NCI-H2227 (cell line): Measurements from ENCODE around the gene SLC18A2.

ENCODE experiments used
- DNase-seq: peaks from one replicate; lab custom pipeline; 2025; ENCODE audit not compliant: unreplicated experiment; lab: John Stamatoyannopoulos, UW

The SLC18A2 gene

DNA sequence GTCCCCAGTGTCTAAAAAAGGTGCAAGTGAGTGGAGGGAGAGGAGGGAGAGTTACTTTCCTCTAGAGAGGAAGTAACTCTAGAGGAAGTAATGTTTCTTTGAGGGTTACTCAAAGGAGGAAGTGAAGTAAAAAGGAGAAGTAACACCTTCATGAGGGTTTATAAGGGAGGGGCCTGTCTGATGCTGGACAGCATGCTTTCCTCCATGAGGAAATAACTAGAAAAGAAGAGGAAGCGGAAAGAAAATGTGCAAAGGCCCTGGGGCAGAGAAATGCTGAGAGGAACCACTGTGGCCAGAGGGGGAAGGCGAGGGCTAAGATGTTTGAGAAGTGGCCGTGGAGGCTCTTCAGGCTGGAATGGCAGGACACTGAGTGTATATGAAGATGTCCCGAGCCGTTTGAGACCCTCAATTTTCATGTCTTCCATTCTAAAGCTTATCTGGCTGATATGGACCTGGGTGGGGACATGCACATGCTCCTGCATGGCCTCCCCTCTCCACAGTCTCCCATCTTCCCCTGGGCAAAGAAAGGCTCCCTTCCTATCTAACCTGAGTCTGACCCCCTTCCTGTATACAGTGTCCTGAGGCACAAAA, 3.4 kb upstream of the SLC18A2 start:
- no peak for DNase-seq

DNA sequence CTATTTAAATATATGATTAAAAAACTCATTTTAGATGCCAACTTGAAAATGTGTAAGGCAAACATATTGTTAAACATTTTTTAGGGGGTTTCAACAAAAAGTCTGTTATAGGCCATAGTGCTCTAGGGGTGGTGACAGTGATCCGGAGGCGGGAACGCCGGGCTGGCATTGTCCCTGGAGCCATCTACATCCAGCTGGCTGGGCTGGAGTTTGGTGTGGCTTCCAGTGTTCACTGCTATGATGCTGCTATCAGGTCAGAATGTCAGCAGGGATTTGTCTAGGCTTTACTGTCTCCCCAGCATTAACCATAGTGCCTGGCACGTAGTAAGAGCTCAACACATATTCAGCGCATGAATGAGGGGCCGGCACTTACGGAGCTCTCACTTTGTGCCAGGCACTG, 1.9 kb upstream of the SLC18A2 start:
- no peak for DNase-seq

DNA sequence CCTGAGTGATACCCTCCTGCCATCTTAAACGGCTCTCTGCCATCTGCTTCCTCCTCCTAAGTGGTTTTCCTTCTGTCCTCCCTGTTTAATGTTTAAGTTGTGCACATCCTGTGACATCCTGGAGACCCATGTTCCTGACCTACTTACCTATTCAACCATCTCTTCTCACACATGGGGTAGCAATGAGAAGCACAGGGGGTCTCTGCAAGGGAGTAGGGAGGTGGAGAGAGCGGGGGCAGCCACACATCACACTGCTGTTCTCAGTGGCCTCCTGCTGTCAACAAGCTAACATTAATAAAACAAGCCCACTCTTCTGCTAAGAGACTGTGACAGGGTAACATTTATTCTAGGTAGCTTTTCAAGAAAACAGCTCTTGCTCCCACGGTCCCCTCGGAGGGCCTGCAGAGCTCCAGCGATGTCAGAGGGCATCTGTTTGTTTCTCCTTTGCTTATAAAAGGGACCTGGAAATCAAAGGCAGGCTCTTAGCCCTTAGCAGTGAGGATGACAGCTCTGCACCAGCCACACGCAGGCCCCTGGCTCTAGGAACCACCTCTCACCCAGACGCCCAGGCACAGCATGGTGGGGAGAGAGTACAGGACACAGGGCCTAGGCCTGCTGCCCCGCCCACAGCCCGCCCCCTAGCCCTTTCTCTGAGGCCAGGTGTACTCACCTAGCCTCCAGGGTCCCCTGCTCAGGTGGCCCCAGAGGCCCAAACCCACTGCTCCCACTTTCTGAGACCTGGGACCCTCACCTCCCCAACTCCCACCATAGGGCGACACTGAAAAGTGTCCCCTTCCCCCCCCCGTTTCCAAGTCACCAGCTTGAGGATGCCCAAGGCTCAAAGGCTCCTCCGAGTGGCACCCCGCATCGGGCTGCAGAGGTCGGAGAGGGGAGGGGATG, 943 bp upstream of the SLC18A2 start:
- DNase-seq: no peak

DNA sequence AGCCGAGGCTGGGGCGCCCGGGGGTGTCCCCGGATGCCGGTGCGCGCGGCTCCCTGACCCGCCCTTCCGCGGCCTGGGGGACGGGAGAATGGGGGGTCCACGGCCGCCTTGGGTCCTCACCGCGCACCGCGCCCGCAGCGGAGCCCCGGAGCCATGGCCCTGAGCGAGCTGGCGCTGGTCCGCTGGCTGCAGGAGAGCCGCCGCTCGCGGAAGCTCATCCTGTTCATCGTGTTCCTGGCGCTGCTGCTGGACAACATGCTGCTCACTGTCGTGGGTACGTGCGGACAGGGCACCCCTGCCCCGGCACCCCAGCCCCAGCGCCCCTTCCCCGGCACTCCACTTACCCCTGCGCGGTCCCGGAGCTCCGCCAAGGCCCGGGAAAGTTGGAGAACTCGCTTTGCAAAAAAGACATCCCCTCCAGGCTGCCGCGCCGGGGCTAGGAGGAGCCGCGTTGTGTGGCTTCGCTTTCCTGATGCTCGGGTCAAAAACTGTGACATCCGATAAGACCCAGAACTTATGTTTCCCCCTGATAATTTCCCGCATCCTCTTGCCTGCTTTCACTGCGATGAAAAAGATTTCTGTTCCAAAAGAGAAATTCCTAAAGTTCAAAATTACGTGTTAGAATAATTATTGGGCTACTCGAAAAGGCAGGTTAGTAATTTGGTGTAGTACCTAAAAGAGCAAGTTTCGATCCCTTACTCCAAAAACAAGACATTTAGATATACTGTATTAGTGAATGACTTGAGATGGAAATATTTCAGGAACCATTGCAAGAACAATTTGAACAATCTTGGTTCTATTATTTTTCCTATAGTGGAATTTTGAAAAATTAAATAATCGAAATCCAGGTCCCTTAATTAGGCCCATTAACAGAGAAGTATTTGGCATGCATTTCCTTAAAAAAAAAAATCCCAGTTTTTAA, 888 bp downstream of the SLC18A2 start:
- peak; percentile 36 for DNase-seq

DNA sequence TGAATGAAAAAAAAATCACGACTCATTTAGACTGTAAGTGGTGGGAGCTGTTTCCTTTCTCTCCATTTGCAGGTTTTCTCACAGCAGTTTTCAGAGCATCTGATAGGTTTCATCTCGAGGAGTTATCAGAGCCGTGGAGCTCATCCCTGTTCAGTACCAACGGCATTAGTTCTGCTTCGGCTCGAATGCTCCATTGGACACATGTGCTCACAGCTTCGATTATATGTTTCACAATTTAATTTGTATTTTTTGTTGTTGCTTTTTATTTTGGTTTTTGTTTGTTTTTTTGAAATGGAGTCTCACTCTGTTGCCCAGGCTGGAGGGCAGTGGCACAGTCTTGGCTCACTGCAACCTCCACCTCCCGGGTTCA, 1.5 kb downstream of the SLC18A2 start:
- no peak for DNase-seq

DNA sequence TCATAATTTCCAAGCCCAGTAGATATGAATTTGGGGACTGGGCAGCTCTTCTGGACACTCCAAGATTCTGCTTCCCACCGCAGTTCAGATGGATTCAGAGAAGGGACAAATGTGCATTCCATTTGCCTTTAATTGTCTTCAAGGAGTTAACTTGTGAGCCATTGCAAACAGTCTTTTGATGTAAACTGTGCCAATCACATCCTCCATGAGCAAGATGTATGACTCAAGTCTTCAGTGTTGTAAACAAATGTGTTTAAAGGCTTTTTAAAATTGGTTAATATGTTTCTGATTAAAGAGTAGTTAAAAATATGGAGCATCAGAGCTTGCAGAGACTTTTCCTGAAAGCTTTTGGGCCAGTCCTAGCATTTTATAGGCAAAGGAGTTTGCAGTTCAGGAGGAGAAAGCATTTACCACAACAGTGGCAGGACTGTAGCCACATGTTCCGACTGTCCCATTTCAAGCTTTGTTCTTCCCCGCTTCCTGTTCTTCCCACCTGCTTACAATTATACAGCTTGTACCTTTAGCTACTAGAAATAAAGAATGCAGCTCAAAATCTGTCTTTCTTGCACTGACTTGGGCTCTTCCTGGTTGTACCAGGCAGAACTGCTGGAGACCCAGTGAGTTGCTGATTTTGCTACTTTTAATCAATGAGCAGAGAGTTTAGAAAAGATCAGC, 6.2 kb downstream of the SLC18A2 start:
- no peak for DNase-seq

DNA sequence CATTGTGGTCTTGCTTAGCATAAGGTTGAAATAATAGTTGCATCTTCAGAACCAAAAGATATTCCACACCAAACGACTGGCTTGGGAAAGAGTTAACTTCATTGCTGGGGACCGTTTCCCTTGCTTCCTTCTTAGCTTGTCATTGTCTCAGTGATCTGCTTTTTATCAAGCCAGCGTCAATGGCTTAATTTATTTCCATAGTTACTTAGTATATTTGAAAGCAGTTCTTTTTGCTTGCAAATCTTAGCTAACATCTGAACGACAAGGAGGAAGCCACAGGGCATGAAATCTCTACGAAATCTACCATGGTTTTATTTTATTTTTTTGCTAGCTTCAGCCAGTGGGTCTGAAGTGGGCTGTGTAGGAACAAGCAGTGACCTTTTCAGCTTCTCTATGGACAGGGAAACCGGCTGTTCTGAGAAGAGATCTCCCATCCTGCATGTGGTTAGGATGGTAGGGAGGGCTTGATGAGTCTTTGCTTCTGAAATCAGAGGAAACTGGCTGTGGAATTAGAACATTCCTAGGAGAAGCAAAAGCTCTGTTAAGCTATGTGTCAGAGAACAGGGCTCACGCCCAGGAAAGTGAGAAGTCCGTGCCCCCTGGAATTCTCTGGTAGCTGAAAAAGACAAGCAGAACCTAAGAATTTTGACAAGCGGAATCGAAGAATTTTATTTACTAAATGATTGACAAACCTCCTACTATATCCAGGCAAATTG, 8.0 kb downstream of the SLC18A2 start:
- DNase-seq: no peak

DNA sequence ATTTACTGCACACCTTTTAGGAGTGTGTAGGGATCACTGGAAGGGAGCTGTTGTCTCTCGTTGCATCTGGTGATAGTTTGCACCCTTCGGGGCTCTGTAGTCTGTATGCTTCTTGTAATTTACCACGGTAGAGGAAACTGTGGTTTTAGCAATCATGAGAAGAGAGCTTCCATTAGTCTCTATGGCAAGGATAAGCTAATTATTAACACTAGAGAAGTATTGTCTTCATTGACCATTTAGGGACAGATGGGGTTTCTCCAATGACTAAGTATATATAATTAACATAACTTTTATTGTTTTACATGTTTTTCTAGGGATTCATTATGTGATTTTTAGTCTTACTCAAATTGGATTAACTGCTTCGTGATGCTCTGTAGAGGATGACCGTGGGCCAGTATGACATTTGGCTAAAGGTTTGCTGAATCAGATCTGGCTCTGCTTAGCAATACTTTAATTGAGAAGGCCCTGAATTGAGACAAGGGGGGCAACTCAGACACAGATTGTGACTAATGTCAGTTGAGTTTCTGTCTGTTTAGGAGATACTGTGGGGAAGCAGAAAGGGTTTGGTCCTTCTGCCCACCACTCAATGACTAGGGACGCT, 8.7 kb downstream of the SLC18A2 start:
- no peak for DNase-seq

DNA sequence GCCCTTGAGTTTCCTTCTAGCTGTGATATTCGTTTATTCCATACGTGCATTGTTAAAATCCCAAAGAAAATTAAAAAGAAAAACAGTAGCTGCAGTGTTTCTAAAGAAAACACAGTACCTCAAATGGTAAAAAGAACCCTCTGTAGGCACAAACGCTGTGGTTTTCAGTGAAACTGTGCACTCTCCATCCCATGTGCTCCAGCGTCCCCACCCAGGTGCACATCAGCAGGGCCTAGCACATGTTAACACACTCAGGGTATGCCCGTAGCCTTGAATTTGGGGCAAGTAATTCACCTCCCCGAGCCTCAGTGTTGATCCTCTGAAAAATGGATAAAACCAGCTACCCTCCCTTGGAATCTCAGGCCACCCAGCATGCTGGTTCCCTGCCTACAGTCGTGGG, 9.5 kb downstream of the SLC18A2 start:
- no peak for DNase-seq

DNA sequence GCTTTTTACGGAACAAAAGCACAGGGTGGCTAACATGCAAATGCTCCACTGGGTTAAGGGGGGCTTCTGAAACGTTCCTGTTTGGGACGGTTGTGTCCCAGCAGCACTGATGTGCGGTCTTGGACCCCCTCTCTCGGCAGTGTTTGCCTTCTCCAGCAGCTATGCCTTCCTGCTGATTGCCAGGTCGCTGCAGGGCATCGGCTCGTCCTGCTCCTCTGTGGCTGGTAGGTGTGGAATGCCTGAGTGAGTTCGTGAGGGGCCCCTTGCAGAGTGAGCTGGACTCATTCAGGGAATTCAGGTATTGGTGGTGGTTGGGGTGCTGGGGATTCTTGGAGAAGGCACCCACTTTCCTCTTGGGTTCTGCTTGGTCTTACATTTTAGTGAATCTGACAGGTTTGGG, 13.0 kb downstream of the SLC18A2 start:
- no peak for DNase-seq

DNA sequence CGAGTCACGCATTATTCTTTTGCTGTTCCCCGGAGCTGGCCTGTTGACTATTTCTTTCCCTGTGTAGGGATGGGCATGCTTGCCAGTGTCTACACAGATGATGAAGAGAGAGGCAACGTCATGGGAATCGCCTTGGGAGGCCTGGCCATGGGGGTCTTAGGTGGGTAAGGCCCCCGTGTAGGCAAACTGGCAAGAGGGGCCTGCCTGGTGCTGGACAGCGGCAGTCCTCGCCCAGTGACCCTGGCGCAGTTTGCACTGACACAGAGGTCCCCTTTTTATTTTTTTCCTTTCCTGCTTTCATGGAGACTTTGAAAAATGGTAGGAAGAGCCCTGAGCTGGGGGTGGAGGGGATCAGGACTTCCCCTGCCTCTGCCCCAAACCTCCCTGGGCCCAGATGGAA, 13.4 kb downstream of the SLC18A2 start:
- no peak for DNase-seq

DNA sequence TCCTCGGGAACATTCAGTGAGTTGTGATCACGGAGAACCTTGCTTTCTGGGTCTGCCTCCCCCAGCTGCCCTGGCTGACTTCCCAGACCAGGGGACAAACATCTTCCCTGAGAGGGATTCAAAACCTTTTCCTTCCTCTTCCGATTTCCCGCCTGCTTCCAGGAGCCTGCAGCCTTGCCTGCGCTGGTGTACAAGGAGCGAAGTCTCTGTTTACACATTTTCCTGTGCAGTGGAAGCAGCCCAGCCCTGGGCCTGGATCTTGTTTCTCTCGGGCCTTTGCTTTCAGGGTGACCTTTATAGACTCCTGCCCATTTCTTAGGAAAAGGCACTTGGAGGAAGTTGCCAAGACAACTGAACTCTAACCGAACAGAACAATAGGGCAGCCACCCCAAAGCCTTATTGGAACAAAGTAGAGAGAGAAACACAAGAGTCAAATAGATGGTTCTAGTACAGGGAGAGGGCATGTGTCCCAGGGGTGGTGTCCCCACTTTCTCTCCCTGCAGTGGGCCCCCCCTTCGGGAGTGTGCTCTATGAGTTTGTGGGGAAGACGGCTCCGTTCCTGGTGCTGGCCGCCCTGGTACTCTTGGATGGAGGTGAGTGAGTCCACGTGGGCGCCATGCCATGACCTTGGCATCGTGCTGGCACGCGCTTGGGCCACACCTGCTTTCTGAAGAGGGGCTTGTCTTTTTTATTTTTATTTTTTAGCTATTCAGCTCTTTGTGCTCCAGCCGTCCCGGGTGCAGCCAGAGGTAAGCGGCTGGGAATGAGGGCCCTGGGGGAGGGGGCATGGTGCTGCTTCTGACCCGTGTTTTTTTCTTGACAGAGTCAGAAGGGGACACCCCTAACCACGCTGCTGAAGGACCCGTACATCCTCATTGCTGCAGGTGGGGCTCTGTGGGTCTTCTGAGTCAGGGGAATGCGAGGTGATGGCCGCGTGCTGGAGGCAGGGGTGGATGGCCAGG, 14.1 kb downstream of the SLC18A2 start:
- DNase-seq: no peak

DNA sequence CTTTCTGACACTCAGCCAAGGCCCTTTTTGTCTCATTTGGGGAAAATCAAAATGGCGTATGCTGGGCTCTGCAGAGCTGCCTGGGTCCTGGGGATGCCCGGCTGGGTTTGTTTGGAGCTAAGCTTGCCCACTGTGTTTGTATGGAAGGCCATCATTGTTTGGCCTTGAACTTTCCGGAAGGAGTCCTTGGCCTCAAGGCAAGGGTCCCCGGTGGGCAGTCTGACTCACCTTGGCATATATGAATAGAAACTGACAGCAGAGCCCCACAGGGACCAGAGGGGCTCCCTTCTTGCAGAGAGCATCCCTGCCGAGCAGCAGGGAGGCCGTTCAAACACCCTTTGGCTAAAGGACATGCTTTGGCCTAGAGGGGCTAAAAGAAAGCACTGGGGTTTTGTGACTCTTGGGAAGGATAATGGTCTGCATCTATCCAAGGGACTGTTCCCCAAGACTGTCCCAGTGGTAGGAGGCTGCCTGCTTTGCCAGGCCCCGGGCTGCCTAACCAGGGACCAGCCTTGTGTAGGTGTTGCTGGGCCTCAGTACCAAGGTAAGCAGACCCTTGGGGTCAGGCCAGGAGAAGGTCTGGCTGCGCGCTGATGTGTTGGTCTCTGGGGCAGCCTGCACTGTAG, 15.0 kb downstream of the SLC18A2 start:
- no peak for DNase-seq

DNA sequence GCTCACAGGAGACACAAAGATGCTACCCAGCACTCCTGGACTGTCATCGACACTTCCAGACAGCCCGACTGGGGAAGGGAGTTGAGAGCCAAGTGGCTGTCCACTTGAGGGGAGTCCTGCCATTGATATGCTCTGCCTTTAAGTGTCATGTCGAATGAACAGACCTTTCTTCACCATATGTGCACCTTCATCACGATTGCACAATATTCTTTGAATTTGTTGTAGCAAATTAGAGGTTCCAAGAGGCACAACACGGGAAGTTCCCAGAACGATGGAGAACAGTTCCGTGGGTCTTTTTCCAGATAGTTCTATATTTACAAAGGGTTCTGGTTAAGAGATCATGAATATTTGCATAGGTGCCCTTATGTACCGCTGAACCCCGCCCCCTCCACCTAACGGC, 16.0 kb downstream of the SLC18A2 start:
- DNase-seq: no peak

DNA sequence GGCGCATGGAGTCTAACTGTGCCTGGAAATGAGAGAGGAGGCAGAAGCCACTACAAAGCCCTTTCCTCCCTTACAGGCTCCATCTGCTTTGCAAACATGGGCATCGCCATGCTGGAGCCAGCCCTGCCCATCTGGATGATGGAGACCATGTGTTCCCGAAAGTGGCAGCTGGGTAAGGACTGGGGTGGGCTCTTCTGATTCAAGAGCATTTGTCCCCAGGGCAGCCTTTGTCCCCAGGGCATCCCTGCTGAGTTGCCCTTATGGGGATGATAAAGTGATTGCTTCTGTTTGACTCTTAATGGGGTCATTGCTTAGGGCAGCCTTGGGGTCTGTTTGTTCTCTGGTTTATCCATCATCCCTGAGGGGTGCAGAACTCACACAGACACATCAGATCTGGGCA, 16.8 kb downstream of the SLC18A2 start:
- no peak for DNase-seq

DNA sequence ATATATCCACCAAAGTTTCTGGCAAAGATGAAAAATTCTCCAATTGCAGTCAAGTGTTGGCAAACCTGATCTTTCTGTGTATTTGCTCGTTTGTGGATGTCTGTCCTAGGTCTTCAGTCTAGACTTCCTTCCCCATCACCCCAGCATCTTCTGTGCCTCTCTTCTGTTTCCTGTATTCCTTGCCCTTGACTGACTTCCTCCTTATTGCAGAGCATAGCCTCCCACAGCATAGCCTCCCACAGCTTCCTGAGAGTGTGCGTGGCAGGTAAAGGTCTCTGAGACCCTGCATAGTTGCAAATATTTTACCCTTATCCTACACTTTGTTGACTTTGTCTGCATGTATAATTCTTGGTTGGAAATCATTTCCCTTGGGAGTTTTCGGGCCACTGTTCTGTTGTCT, 18.4 kb downstream of the SLC18A2 start:
- DNase-seq: no peak

DNA sequence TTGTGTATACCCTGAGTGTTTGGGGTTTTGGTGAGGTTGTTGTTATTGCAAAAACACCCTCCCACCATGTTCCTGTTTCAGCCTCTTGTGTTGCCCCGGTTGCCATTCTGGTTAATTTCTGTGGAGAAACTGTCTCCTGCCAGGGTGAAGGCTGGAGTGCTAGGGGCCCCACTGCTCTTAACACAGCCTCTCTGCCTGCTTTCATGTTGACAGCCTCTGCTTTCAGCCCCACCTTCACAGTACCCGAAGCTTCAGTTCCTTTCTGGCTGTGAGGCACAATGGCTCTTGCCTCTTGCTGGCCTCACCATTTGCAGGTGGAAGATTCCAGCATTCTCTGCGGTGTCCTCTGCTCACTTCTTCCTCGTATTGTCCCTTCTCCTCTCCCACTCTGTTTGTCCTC, 19.2 kb downstream of the SLC18A2 start:
- no peak for DNase-seq

DNA sequence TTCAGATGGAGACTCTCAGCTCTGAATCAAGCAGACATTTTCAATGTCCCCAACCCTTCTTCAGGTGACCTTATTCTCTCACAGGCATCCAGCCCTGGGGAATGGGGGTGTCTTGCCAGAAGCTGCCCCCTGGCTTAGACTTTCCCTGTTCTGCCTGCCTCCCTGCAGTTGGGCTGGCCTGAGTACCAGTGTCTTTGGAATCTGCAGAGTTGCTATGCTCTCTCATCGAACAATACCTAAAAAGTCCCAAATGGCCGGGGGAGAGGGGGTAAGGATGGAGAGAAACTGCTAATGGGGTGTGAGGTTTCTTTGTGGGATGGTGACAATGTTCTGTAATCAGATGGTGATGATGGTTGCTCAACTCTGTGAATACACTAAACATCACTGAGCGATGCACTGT, 20.6 kb downstream of the SLC18A2 start:
- no peak for DNase-seq
